D721Med (cell line): ENCODE data around the gene IKZF2.

Experiments
- DNase-seq: peaks from one replicate; pipeline ENCODE4 v3.0.0; 2011; ENCODE audit warnings: low spot score; ENCODE audit not compliant: insufficient read length
- FAIRE-seq: peaks from 2 replicates; lab custom pipeline; 2011; peaks lifted over from hg19 to GRCh38; lab: Jason Lieb, UNC
- CTCF ChIP-seq: IDR thresholded peaks from 2 replicates; pipeline ENCODE4 v1.5.1; 2012; ENCODE audit warnings: mild to moderate bottlenecking, control low read depth; ENCODE audit not compliant: insufficient read depth; ENCODE audit errors: missing control alignments

Gene IKZF2

GRCh38 chr2:213166109-213166508, 14.7 kb upstream of the IKZF2 start:
- no peak for TF ChIP-seq CTCF
- DNase-seq (no peak), FAIRE-seq (no peak)

- no peak for FAIRE-seq
- no peak for TF ChIP-seq CTCF
- no peak for DNase-seq
Measured at GRCh38 chr2:213164263-213164662, 12.9 kb upstream of the IKZF2 start.

- TF ChIP-seq CTCF, result no peak
- no peak for DNase-seq
- no peak for FAIRE-seq
Measured at GRCh38 chr2:213162516-213163118, 11.2 kb upstream of the IKZF2 start.

- DNase-seq (no peak), FAIRE-seq (no peak)
- no peak for TF ChIP-seq CTCF
Measured at GRCh38 chr2:213161759-213162515, 10.5 kb upstream of the IKZF2 start.

- no peak for DNase-seq
- no peak for TF ChIP-seq CTCF
- FAIRE-seq, result no peak
Measured at GRCh38 chr2:213159768-213160167, 8.4 kb upstream of the IKZF2 start.

- no peak for TF ChIP-seq CTCF
- no peak for DNase-seq
- FAIRE-seq, result no peak
Measured at GRCh38 chr2:213157242-213157641, 5.8 kb upstream of the IKZF2 start.

GRCh38 chr2:213156717-213157116, 5.3 kb upstream of the IKZF2 start:
- TF ChIP-seq CTCF, result no peak
- DNase-seq (no peak), FAIRE-seq (no peak)
